HepG2 (cell line): Measurements from ENCODE around the gene URM1. TPM values are rescaled to one million over a fixed set of nuclear protein-coding genes. Genes with fewer than 3 reads are reported as not detected.

ENCODE experiments used
- ATAC-seq: fragments of 200-7000 bp; cut with Tn5 transposase; 3 replicates; pipeline ENCODE4 v1.9.1; 2020; ENCODE audit warnings: mild to moderate bottlenecking, moderate library complexity
- BruUV-seq: library from RNA; stranded (reverse); fragments of 400-500 nt; replicated peaks from 2 replicates; lab custom pipeline; 2021; lab: Mats Ljungman, UMichigan
- CTCF ChIA-PET: fragments of 300-600 bp; formaldehyde crosslinking; extraction: SDS; loops from one replicate; lab custom pipeline; 2021; ENCODE audit warnings: low total read pairs, inconsistent platforms, low intra/inter-chr PET ratio; lab: Yijun Ruan, JAX
- POLR2A ChIA-PET: fragments of 350-600 bp; sonication (Branson Sonifier 250); formaldehyde crosslinking; loops from one replicate; lab custom pipeline; 2020; ENCODE audit warnings: antibody characterized with exemption, inconsistent platforms; lab: Yijun Ruan, JAX
- DNase-seq: peaks from one replicate; pipeline ENCODE4 v3.0.0-alpha.2; 2015; ENCODE audit warnings: low spot score
- FAIRE-seq: peaks from 3 replicates; lab custom pipeline; 2011; peaks lifted over from hg19 to GRCh38; lab: Jason Lieb, UNC
- H2AFZ ChIP-seq: one replicate; pipeline ENCODE4 v1.6.1; 2011; ENCODE audit warnings: low read length, inconsistent platforms
- H3K27ac ChIP-seq: fragments of 300-600 bp; 3 replicates; pipeline ENCODE4 v1.8.0; 2011; ENCODE audit warnings: mixed run types, mild to moderate bottlenecking, mixed read lengths, low read length, inconsistent platforms; ENCODE audit not compliant: insufficient read depth; ENCODE audit errors: extremely low read length
- H3K27me3 ChIP-seq, 2 experiments: fragments of 200-600 bp in 1 of 2; 2 replicates in 1 of 2; 3 replicates in 1 of 2; pipeline versions ENCODE4 v1.6.0 to v1.8.0; 2011; ENCODE audit warnings: low read length in 2 of 2, mild to moderate bottlenecking in 2 of 2, moderate library complexity in 2 of 2, inconsistent platforms in 1 of 2; ENCODE audit not compliant: insufficient read depth in 2 of 2, control insufficient read depth in 1 of 2
- H3K36me3 ChIP-seq, 2 experiments: fragments of 200-600 bp in 1 of 2; replicated peaks in 1 of 2; 2 replicates in 1 of 2; 3 replicates in 1 of 2; pipeline versions ENCODE4 v1.5.1 to v1.8.0; 2011; ENCODE audit warnings: low read length in 2 of 2, inconsistent platforms in 1 of 2; ENCODE audit not compliant: insufficient read depth in 2 of 2, control insufficient read depth in 1 of 2
- H3K4me1 ChIP-seq: 2 replicates; pipeline ENCODE4 v1.5.1; 2012; ENCODE audit warnings: low read length, inconsistent platforms; ENCODE audit not compliant: insufficient read depth
- H3K4me2 ChIP-seq: 2 replicates; pipeline ENCODE4 v1.6.0; 2011; ENCODE audit warnings: low read depth, low read length, inconsistent platforms
- H3K4me3 ChIP-seq, 3 experiments: fragments of 200-600 bp in 1 of 3; sonication (generic), shearing (Covaris generic) in 1 of 3; replicated peaks in 1 of 3; 2 replicates each; pipeline ENCODE4 v1.5.1; 2011 to 2016; ENCODE audit warnings: low read length in 3 of 3, inconsistent platforms in 2 of 3, low read depth in 2 of 3, mild to moderate bottlenecking in 2 of 3, control low read depth in 1 of 3, mixed read lengths in 1 of 3; ENCODE audit not compliant: insufficient read depth in 1 of 3
- H3K79me2 ChIP-seq: one replicate; pipeline ENCODE4 v1.6.1; 2011; ENCODE audit warnings: low read length, inconsistent platforms; ENCODE audit not compliant: insufficient read depth
- H3K9ac ChIP-seq: 2 replicates; pipeline ENCODE4 v1.6.0; 2011; ENCODE audit warnings: mild to moderate bottlenecking, low read depth, low read length, inconsistent platforms; ENCODE audit not compliant: insufficient read depth
- H3K9me3 ChIP-seq: 2 replicates; pipeline ENCODE4 v1.5.1; 2012; ENCODE audit warnings: mild to moderate bottlenecking, low read length
- H4K20me1 ChIP-seq: 2 replicates; pipeline ENCODE4 v1.6.0; 2011; ENCODE audit warnings: inconsistent platforms, mild to moderate bottlenecking, low read length, moderate library complexity; ENCODE audit not compliant: insufficient read depth
- AGO2 ChIP-seq: fragments of 200-400 bp; formaldehyde crosslinking; optimal IDR thresholded peaks from 2 replicates; pipeline ENCODE3; 2017; ENCODE audit warnings: mild to moderate bottlenecking, low read depth, low read length, moderate library complexity
- AHR ChIP-seq: IDR thresholded peaks from 2 replicates; pipeline ENCODE4 v1.6.1; 2018; ENCODE audit warnings: missing genetic modification reagents, missing compliant biosample characterization
- ATM ChIP-seq: fragments of 450-650 bp; IDR thresholded peaks from 2 replicates; pipeline ENCODE4 v1.7.1; 2017; ENCODE audit warnings: mild to moderate bottlenecking, borderline replicate concordance
- CCAR2 ChIP-seq: fragments of 200-400 bp; formaldehyde crosslinking; optimal IDR thresholded peaks from 2 replicates; pipeline ENCODE3; 2018; ENCODE audit warnings: low read depth, mild to moderate bottlenecking, low read length, moderate library complexity
- FUBP1 ChIP-seq: sonication (generic); formaldehyde crosslinking; IDR thresholded peaks from 2 replicates; pipeline ENCODE4 v1.5.1; 2020; ENCODE audit warnings: missing genetic modification reagents, mild to moderate bottlenecking, borderline replicate concordance
- GTF2F1 ChIP-seq: fragments of 150-350 bp; IDR thresholded peaks from 2 replicates; pipeline ENCODE4 v1.6.1; 2014; ENCODE audit warnings: low read length
- HNF1A ChIP-seq, 2 experiments: sonication (generic) in 1 of 2; formaldehyde crosslinking in 1 of 2; IDR thresholded peaks; 2 replicates each; pipeline versions ENCODE4 v1.4.0 to v1.6.1; 2016 to 2020; ENCODE audit warnings: borderline replicate concordance in 1 of 2, low read depth in 1 of 2, mild to moderate bottlenecking in 1 of 2, missing genetic modification reagents in 1 of 2
- MBD4 ChIP-seq: IDR thresholded peaks from 2 replicates; pipeline ENCODE4 v1.6.1; 2012; ENCODE audit warnings: low read length, inconsistent platforms, borderline replicate concordance
- SRSF9 ChIP-seq: fragments of 200-400 bp; formaldehyde crosslinking; IDR thresholded peaks from 2 replicates; pipeline ENCODE4 v1.6.1; 2018; ENCODE audit warnings: borderline replicate concordance, mild to moderate bottlenecking, low read depth, low read length; ENCODE audit not compliant: insufficient read depth, poor library complexity, severe bottlenecking
- ZFP91 ChIP-seq: sonication (generic); formaldehyde crosslinking; IDR thresholded peaks from 2 replicates; pipeline ENCODE4 v1.9.0; 2022; ENCODE audit warnings: missing genetic modification reagents, mild to moderate bottlenecking, borderline replicate concordance
- ZNF225 ChIP-seq: sonication (generic); formaldehyde crosslinking; IDR thresholded peaks from 2 replicates; pipeline ENCODE4 v1.4.0; 2020; ENCODE audit warnings: mild to moderate bottlenecking, missing genetic modification reagents
- ZNF235 ChIP-seq: sonication (generic); formaldehyde crosslinking; IDR thresholded peaks from 2 replicates; pipeline ENCODE4 v1.8.1; 2023; ENCODE audit warnings: mild to moderate bottlenecking, missing genetic modification reagents, borderline replicate concordance
- ZNF790 ChIP-seq: sonication (generic); formaldehyde crosslinking; IDR thresholded peaks from 2 replicates; pipeline ENCODE4 v1.8.0; 2022; ENCODE audit warnings: missing genetic modification reagents, mild to moderate bottlenecking, borderline replicate concordance
- ZNF841 ChIP-seq: sonication (generic); formaldehyde crosslinking; IDR thresholded peaks from 2 replicates; pipeline ENCODE4 v1.8.1; 2023; ENCODE audit warnings: missing genetic modification reagents, borderline replicate concordance
- WGBS: methylation state at CpG from one replicate; pipeline ENCODE4 v1.1.6; 2017; ENCODE audit warnings: low lambda C conversion rate; 5-methylcytosine and 5-hydroxymethylcytosine counted together
- in situ Hi-C: cut with HindIII; loops from 2 replicates; pipeline ENCODE4 v1.10.0; 2017; ENCODE audit warnings: low pct_unique_long_range_greater_than_20kb; ENCODE audit not compliant: extremely low pct_ligation_motif_present
- intact Hi-C: fragments of 100-400 bp; cut with micrococcal nuclease; formaldehyde crosslinking; loops from one replicate; pipeline ENCODE4 v1.10.0; 2022; ENCODE audit not compliant: unreplicated experiment
- polyA plus RNA-seq, 8 experiments: library from polyadenylated mRNA; depleted of rRNA in 3 of 8; stranded (reverse) in 7 of 8; unstranded in 1 of 8; fragments of >200 nt; fragmentation: Illumina TruSeq in 4 of 8; extraction: Trizol in 4 of 8; gene quantifications; 2 replicates each; pipeline versions ENCODE4 v1.2.1 to v1.2.3, GENCODE V29; 2011 to 2016; ENCODE audit warnings: low read depth in 4 of 8, missing spikeins in 1 of 8, mixed read lengths in 1 of 8; ENCODE audit not compliant: insufficient read depth in 1 of 8
- total RNA-seq, 5 experiments: library from RNA; depleted of rRNA; stranded (reverse); fragments of >200 nt; fragmentation: Illumina TruSeq; extraction: Trizol; gene quantifications; 2 replicates each; pipeline ENCODE4 v1.2.3, GENCODE V29; 2016; ENCODE audit warnings: low read depth in 1 of 5

The URM1 gene
- total and polyA plus RNA-seq, 2 of the 13 experiments (the other 11 are each of a cell fraction or from before 2014, with no cell fraction given): 37.1 to 41.3 TPM

- WGBS: 33% methylated on average over 2 of the region's 11 CpGs
- H3K4me1 ChIP-seq: peaks cover 22% of the 10 kb centered on the region
- no peaks in the 10 kb centered on the region for H3K79me2 ChIP-seq
- no peaks in the 10 kb centered on the region for H3K36me3 ChIP-seq
- in situ Hi-C loops (no loop called here), intact Hi-C loops (loop anchor here (2.0 kb wide), 2 partner anchors 17 to 59 kb away; no protein-coding TSS in a partner anchor)
- H4K20me1 ChIP-seq: no peaks in the 10 kb centered on the region
- no peak for ATAC-seq
- no peak overlapping the region for H3K27ac ChIP-seq
- ChIA-PET CTCF (no interaction called here), POLR2A (interaction anchor here (0.7 to 2.5 kb wide), 5 partner anchors 11 to 146 kb away, joined by 3 to 19 read pairs (median 4); partner anchors contain the start of genes GOLGA2, SWI5 and URM1)
- H3K9ac ChIP-seq: peak overlapping the region; percentile 60
- H3K4me3 ChIP-seq: peak overlapping the region; percentile 85 to 92 (median 91)
- no peak overlapping the region for H2AFZ ChIP-seq
- peaks cover 4 to 6% of the 10 kb centered on the region in 2 experiments; a peak in 3 of 5 replicates for H3K27me3 ChIP-seq
- BruUV-seq: no TSS peak
- no peaks in the 10 kb centered on the region for H3K9me3 ChIP-seq
- peak overlapping the region; percentile 84 for H3K4me2 ChIP-seq
- DNase-seq: no peak
- no peak for FAIRE-seq
- TF ChIP-seq ZNF235 (CRISPR knock-in tag) (no peak), HNF1A (IDR thresholded peaks at IDR 0.05; ENCODE audit: low read depth) (no peak), HNF1A (CRISPR knock-in tag; IDR thresholded peaks at IDR 0.05; ENCODE audit: borderline replicate concordance) (no peak), ZNF225 (CRISPR knock-in tag) (no peak), ZNF841 (CRISPR knock-in tag) (no peak), GTF2F1 (no peak), AHR (0 out of 2 replicates have a peak, but pooled peaks have one; percentile 14), AGO2 (no peak), ATM (no peak), ZFP91 (CRISPR knock-in tag) (0 out of 2 replicates have a peak, but pooled peaks have one; percentile 23), FUBP1 (CRISPR knock-in tag) (no peak), MBD4 (no peak), SRSF9 (no peak), CCAR2 (no peak), ZNF790 (CRISPR knock-in tag) (no peak)
Observed at GRCh38 chr9:128421482-128421996, 50.4 kb downstream of the URM1 start.
